Measurements from ENCODE around the gene BOC.

DNA sequence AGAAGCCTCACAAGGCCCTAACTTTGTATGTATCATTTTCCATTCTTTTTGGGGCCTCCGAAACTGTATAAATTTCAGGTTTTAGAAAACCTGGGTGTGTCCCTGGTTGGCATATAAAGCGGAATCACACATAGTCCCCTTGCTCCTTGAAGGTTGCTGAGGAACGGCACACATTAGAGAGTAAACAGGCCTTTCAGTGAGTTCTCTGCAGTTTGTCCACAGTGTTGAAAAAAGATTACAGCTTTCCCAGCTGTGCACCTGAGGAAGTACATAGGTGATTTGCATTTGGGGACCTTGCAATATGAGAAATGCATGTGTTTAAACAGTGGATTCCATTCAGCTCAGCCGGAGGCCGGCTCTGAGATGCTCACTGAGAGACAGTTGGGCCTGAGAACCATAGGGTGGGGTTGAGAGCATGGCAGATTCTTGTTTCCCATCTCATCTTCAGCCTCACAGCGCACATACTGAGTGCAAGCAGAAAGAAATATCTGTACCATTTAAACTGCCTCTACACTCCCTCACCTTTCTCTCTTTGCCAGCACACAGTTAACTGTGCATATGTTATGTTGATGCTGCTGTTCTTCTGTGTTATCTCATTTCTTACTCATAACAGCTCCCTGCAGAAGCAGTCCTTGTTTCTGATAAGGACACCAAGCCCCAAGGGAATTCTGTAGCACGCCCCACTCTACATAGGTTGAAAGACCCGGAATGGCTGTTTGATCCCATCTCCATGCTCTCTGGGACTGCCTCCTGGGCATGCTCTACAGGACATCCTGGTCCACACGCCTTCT lies 60.4 kb downstream of the BOC start:
- no peak for TF ChIP-seq POLR2A (IDR thresholded peaks at IDR 0.05; ENCODE audit: low read depth, low read length)
- TF ChIP-seq POLR2AphosphoS5 (IDR thresholded peaks at IDR 0.05; ENCODE audit: low read depth, low read length) = no peak
